ENCODE measurements around the gene DIS3L2. TPM values are rescaled to one million over a fixed set of nuclear protein-coding genes. Genes with fewer than 3 reads are reported as not detected.

The DIS3L2 gene
- total RNA-seq, 1 donor from 2014 or later: 25.2 TPM

- TF ChIP-seq, protein P1, sequence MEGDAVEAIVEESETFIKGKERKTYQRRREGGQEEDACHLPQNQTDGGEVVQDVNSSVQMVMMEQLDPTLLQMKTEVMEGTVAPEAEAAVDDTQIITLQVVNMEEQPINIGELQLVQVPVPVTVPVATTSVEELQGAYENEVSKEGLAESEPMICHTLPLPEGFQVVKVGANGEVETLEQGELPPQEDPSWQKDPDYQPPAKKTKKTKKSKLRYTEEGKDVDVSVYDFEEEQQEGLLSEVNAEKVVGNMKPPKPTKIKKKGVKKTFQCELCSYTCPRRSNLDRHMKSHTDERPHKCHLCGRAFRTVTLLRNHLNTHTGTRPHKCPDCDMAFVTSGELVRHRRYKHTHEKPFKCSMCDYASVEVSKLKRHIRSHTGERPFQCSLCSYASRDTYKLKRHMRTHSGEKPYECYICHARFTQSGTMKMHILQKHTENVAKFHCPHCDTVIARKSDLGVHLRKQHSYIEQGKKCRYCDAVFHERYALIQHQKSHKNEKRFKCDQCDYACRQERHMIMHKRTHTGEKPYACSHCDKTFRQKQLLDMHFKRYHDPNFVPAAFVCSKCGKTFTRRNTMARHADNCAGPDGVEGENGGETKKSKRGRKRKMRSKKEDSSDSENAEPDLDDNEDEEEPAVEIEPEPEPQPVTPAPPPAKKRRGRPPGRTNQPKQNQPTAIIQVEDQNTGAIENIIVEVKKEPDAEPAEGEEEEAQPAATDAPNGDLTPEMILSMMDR (IDR thresholded peaks at IDR 0.05; ENCODE audit: insufficient read depth, low read length, poor library complexity, severe bottlenecking): no peak
- Histone ChIP-seq H3K36me3 (ENCODE audit: control insufficient read depth, insufficient read depth, low read length) (no peaks in the 10 kb centered on the region), H3K4me3 (ENCODE audit: low read depth, low read length) (no peak overlapping the region), H3K27me3 (ENCODE audit: control insufficient read depth, insufficient read depth, low read length) (peaks cover 47% of the 10 kb centered on the region)
- DNase-seq (ENCODE audit: low read depth): no peak
Measured at GRCh38 chr2:232350804-232351685, 389.5 kb downstream of the DIS3L2 start.

GRCh38 chr2:232351686-232352510 lies 390.4 kb downstream of the DIS3L2 start:
- Histone ChIP-seq H3K27me3 (ENCODE audit: control insufficient read depth, insufficient read depth, low read length) (peaks cover 45% of the 10 kb centered on the region), H3K36me3 (ENCODE audit: control insufficient read depth, insufficient read depth, low read length) (no peaks in the 10 kb centered on the region), H3K4me3 (ENCODE audit: low read depth, low read length) (no peak overlapping the region)
- no peak for DNase-seq (ENCODE audit: low read depth)
- TF ChIP-seq, protein P1 (IDR thresholded peaks at IDR 0.05; ENCODE audit: insufficient read depth, low read length, poor library complexity, severe bottlenecking): no peak

GRCh38 chr2:232352511-232353091 lies 391.1 kb downstream of the DIS3L2 start:
- TF ChIP-seq, protein P1 (IDR thresholded peaks at IDR 0.05; ENCODE audit: insufficient read depth, low read length, poor library complexity, severe bottlenecking): no peak
- H3K36me3 ChIP-seq (ENCODE audit: control insufficient read depth, insufficient read depth, low read length): no peaks in the 10 kb centered on the region
- peaks cover 45% of the 10 kb centered on the region for H3K27me3 ChIP-seq (ENCODE audit: control insufficient read depth, insufficient read depth, low read length)
- DNase-seq (ENCODE audit: low read depth): no peak
- no peak overlapping the region for H3K4me3 ChIP-seq (ENCODE audit: low read depth, low read length)

DNA sequence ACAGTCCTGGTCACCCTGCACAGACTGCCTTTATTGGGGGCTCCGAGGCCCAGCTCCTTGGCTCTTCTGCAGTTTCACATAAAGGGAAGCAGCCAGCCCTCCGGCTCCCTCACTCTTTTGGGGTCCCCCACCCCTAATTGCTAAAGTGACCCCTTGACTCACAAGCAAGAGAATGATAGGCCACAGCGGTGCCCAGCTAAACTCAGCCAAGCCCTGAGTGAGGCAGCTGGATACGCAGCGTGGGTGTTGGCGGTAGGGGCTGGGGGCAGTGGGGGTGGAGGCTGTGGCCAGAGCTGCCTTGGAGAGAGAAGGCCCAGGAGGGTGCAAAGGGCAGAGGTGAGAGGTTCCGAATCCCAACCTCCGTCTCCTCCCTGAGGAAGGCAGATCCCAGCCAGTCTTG lies 391.6 kb downstream of the DIS3L2 start:
- TF ChIP-seq, protein P1 (IDR thresholded peaks at IDR 0.05; ENCODE audit: insufficient read depth, low read length, poor library complexity, severe bottlenecking): no peak
- DNase-seq (ENCODE audit: low read depth): no peak
- Histone ChIP-seq H3K4me3 (ENCODE audit: low read depth, low read length) (no peak overlapping the region), H3K27me3 (ENCODE audit: control insufficient read depth, insufficient read depth, low read length) (peaks cover 45% of the 10 kb centered on the region), H3K36me3 (ENCODE audit: control insufficient read depth, insufficient read depth, low read length) (no peaks in the 10 kb centered on the region)

DNA sequence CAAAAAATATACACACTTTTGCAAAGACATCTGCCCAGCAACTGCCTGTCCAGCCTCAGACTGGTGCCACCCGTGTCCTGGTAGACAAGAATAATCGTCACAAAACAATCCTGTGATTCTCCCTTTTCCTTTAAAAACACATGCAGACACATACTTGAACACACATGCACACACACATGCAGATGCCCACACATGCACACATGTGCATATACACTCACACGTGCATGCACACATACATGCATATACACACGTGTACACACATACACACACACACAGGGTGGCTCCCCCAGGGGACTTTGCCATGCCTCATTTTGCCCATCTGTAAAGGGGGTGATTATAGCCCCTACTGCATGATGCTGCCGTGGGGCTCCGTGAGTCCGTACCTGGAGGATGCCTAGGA lies 392.1 kb downstream of the DIS3L2 start:
- TF ChIP-seq, protein P1 (IDR thresholded peaks at IDR 0.05; ENCODE audit: insufficient read depth, low read length, poor library complexity, severe bottlenecking): no peak
- DNase-seq (ENCODE audit: low read depth): no peak
- no peaks in the 10 kb centered on the region for H3K36me3 ChIP-seq (ENCODE audit: control insufficient read depth, insufficient read depth, low read length)
- peaks cover 45% of the 10 kb centered on the region for H3K27me3 ChIP-seq (ENCODE audit: control insufficient read depth, insufficient read depth, low read length)
- no peak overlapping the region for H3K4me3 ChIP-seq (ENCODE audit: low read depth, low read length)

Data from kidney epithelial cell (primary cell).